Spinal cord (tissue), 10 donors: ENCODE measurements around the gene NAA40. TPM values are rescaled to one million over a fixed set of nuclear protein-coding genes. Genes with fewer than 3 reads are reported as not detected.

Experiments used
- DNase-seq, 6 donors: peaks; one replicate each; pipeline versions ENCODE4 v3.0.0 to v3.0.0-alpha.2; 2013 to 2015; ENCODE audit warnings: low spot score in 6 of 6, low read depth in 4 of 6
- H3K27ac ChIP-seq: one replicate; pipeline ENCODE4 v1.5.1; 2013; ENCODE audit warnings: low read depth, low read length, control low read depth
- H3K27me3 ChIP-seq: one replicate; pipeline ENCODE4 v1.6.1; 2013; ENCODE audit warnings: low read length; ENCODE audit not compliant: control insufficient read depth, insufficient read depth
- H3K36me3 ChIP-seq: one replicate; pipeline ENCODE4 v1.6.1; 2013; ENCODE audit warnings: low read length; ENCODE audit not compliant: control insufficient read depth, insufficient read depth
- H3K4me1 ChIP-seq: one replicate; pipeline ENCODE4 v1.6.1; 2013; ENCODE audit warnings: low read length; ENCODE audit not compliant: control insufficient read depth, insufficient read depth
- H3K4me3 ChIP-seq: one replicate; pipeline ENCODE4 v1.5.1; 2013; ENCODE audit warnings: low read depth, low read length, control low read depth
- H3K9me3 ChIP-seq: one replicate; pipeline ENCODE4 v1.6.1; 2013; ENCODE audit warnings: low read length; ENCODE audit not compliant: control insufficient read depth, insufficient read depth
- WGBS: methylation state at CpG from one replicate; pipeline ENCODE4 v1.1.5; 2013; ENCODE audit warnings: missing lambda C conversion rate; ENCODE audit not compliant: insufficient coverage; 5-methylcytosine and 5-hydroxymethylcytosine counted together
- polyA plus RNA-seq, 2 donors: library from polyadenylated mRNA; unstranded; fragments of 120-200 nt; gene quantifications; one replicate each; pipeline ENCODE4 v1.2.1, GENCODE V29; 2013; ENCODE audit not compliant: insufficient read length in 2 of 2
- total RNA-seq, 2 donors: library from RNA; depleted of rRNA in 1 of 2; stranded (reverse); fragments of 120-200 nt in 1 of 2; fragments of >200 nt in 1 of 2; gene quantifications; one replicate each; pipeline versions ENCODE4 v1.2.3 to v1.2.4, GENCODE V29; 2013 to 2014
- donor health status: healthy.

The NAA40 gene
- total and polyA plus RNA-seq, 4 donors, result 11.6 to 51.3 (median 29.4) TPM

DNA sequence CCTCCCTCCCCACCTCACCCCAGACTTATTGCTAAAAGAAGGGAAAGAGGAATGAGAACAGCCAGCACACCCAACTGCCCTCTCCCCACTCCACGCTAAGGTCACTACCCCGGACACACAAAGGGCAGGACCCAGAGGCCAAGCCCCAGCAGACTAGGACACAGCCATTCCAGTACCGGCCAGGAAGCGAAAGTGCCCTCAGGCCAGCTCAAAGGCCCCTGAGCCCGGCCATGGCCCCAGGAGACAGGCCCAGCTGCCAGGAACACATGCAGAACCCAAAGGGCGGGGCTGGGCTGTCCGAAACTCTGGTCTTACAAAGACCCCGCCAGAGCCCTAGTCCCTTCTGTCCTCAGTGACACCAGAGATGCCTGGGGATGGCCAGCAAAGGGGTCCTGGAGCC, 27.4 kb upstream of the NAA40 start:
- WGBS, result 67% methylated on average over 8 of the region's 8 CpGs
- no peak overlapping the region for H3K27ac ChIP-seq
- H3K9me3 ChIP-seq, result no peaks in the 10 kb centered on the region
- no peak for DNase-seq
- H3K36me3 ChIP-seq, result peaks cover 79% of the 10 kb centered on the region
- H3K4me3 ChIP-seq, result no peak overlapping the region
- no peaks in the 10 kb centered on the region for H3K27me3 ChIP-seq
- H3K4me1 ChIP-seq, result peaks cover 68% of the 10 kb centered on the region

DNA sequence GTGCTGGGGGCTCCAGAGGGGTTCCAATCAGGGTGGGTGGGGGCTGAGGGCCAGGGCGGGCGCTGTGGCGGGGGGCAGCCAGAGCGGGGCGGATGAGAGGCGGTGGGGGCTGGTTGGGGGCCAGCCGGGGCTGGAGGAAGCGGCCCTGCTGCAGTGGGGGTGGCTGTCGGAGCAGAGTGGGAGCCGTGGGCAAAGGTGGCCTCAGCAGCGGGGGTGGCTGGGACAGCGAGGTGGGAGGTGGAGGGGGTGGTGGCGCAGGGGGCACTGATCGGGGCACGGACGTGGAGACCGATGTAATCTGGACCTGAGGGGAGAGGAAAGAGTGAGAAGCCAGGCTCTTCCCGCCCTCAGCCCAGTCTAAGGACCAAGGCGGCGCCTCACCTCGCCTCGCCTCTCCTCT, 26.9 kb upstream of the NAA40 start:
- 91% methylated on average over 13 of the region's 22 CpGs for WGBS
- no peak for DNase-seq
- H3K27ac ChIP-seq, result no peak overlapping the region
- no peaks in the 10 kb centered on the region for H3K27me3 ChIP-seq
- H3K9me3 ChIP-seq, result no peaks in the 10 kb centered on the region
- H3K4me1 ChIP-seq, result peaks cover 69% of the 10 kb centered on the region
- peaks cover 77% of the 10 kb centered on the region for H3K36me3 ChIP-seq
- no peak overlapping the region for H3K4me3 ChIP-seq

DNA sequence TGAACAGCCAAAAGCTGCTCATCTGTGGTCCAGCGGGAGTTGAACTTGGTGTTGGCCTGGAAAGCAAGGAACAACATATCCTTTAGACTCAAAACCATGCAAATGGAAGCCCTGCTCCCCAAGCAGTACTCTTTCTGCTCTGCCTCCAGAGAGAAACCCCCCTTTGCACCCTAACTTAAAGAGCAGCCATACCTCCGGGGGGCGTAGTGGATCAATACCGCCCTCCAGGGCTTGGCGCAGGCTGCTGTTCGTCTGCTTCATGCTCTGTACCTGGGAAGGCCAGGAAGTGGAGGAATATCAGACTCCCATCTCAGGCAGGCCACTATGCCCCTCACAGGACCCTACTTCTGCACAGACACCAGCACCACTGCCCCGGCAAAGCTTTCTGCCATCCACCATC, 26.1 kb upstream of the NAA40 start:
- Histone ChIP-seq H3K4me1 (peaks cover 69% of the 10 kb centered on the region), H3K27ac (no peak overlapping the region), H3K9me3 (no peaks in the 10 kb centered on the region), H3K4me3 (no peak overlapping the region), H3K27me3 (no peaks in the 10 kb centered on the region), H3K36me3 (peaks cover 69% of the 10 kb centered on the region)
- 100% methylated on average over 3 of the region's 7 CpGs for WGBS
- DNase-seq, result no peak

GRCh38 chr11:63913866-63914830, 24.7 kb upstream of the NAA40 start:
- Histone ChIP-seq H3K27ac (no peak overlapping the region), H3K4me3 (no peak overlapping the region), H3K4me1 (peaks cover 69% of the 10 kb centered on the region), H3K27me3 (no peaks in the 10 kb centered on the region), H3K9me3 (no peaks in the 10 kb centered on the region), H3K36me3 (peaks cover 55% of the 10 kb centered on the region)
- DNase-seq, result no peak
- 89% methylated on average over 31 of the region's 34 CpGs for WGBS

DNA sequence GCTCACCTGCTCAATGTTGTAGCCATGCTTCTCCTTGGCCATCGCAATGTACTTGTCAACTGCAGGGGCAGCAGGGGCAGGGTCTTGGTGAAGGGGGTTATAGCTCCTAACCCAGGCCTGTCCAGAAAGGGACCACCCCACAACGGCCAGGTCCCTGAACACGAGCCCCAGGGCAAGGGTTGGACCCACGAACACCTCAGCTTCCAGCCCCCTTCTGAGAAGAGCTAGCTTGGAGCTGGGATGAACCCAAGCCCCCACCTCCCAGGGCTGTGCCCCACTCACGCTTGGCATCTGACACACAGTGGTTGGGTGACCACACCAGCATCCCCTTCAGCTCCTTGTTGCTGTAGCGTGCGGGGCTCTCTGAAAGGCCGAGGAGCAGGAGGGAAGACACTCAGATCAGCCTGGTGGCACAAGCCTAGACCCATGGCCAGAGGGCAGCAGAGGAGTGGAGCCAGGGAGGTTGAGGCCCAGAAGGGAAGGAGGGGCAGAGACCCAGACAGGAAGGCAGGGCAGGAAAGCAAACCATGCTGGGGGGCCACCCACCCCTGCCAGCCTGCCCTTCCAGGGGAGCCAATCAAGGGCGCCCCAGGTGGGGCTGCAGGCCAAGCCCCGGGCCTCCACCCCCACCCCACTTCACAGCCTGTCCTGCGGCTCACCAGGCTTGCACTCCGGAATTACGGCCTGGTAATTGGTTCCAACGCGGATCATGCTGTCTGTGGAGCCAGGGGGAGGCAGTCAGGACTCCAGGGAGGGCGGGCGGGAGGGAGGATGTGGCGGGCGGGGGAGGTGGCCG, 23.7 kb upstream of the NAA40 start:
- peak overlapping the region; percentile 2 for H3K4me3 ChIP-seq
- DNase-seq, result no peak
- no peaks in the 10 kb centered on the region for H3K9me3 ChIP-seq
- H3K36me3 ChIP-seq, result peaks cover 48% of the 10 kb centered on the region
- 60% methylated on average over 10 of the region's 20 CpGs for WGBS
- H3K4me1 ChIP-seq, result peaks cover 69% of the 10 kb centered on the region
- H3K27ac ChIP-seq, result no peak overlapping the region
- H3K27me3 ChIP-seq, result no peaks in the 10 kb centered on the region

DNA sequence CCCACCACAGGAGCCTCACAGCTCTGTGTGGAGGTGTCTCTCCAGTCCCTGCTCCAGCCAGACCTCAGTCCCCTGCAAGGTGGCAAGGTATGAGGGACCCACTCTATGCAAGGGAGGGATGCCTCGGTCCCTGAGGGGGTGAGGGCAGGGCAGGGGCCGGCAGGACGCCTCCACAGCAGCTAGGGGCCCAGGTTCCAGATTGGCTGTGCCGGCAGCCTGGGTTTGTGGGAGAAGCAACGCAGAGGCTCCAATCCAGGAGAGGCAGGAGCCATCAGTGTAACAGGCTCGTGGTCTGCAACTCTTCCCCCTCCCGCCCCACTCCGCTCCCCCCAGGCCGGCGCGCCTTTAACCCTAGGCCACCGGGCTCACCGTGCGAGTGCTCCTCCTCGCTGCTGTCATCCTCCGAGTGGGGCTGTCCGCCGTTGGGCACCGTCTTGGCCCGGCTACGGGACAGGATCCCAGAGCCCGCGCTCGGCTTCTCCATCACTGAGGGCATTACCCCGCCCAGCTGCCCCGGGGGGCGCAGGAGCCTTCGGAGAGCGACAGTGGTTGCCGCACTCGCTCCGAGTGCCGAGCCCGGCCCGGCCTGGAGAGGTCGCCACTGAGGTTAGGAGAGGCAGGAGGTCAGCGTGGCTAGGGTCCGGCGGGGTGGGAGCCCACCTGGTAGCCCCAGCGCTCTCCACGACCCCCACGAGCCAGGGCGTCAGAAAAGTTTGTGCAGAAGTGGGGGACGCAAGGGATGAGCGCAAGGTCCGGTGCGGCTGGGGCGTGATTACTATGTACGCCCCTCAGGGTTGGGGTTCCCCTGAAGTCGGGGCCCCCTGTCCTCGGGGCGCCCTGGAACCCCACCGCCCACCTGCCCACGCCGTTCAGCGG, 22.6 kb upstream of the NAA40 start:
- peak in 2 of 6 donors; percentile 70 to 72 for DNase-seq
- peaks cover 39% of the 10 kb centered on the region for H3K36me3 ChIP-seq
- 1% methylated on average over 56 of the region's 56 CpGs for WGBS
- H3K9me3 ChIP-seq, result no peaks in the 10 kb centered on the region
- H3K27me3 ChIP-seq, result no peaks in the 10 kb centered on the region
- no peak overlapping the region for H3K27ac ChIP-seq
- peak overlapping the region; percentile 57 for H3K4me3 ChIP-seq
- H3K4me1 ChIP-seq, result peaks cover 70% of the 10 kb centered on the region

DNA sequence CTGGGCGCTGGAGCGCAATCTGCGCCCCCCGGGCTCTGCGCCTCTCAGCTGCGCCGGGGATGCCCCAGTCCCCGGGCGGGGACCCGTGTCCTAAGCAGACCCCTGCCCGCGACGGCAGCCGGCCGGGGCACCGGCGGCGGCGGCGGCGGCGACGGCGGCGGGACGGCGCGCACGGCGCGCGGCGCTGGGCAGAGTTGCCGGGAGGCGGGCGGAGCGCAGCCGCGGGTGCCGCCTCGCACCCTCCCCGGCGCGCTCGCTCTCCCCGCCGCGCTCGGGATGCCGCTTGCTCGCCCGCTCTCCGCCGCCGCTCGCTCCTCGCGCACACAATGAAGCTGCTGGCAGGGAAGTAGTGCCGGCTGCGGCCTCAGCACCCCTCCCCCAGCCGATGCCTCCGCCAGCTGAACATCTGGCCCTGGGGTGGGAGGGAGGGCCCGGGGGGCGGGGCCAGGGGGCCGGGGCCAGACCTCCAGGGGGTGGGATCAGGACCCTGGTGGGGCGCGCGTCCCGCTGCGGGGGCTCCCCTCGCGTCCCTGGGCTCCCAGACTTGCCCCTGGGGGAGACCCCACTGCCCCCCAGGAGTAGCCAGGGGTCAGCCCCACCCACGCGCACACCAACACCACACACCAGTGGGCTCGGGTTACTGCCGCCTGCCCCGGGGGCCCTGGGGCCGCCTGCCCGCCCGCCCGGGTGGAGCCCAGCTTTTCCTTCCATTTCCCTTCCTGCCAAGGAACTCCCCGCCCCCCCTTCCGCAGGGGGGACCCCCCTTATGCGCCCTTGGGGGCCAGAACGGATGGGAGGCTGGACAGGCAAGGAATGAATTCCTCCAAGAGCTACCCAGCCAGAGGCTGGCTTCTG, 21.7 kb upstream of the NAA40 start, which contains the start of gene RCOR2:
Gene RCOR2 (minus strand): TSS at position 328 of the 855 bp plus-strand sequence. CDS start 708 bp downstream, outside the sequence.
- Histone ChIP-seq H3K27me3 (no peaks in the 10 kb centered on the region), H3K4me1 (peaks cover 72% of the 10 kb centered on the region), H3K4me3 (peak within 1 kb of the TSS; percentile 57), H3K27ac (peak within 1 kb of the TSS; percentile 86), H3K36me3 (peaks cover 31% of the 10 kb centered on the region), H3K9me3 (no peaks in the 10 kb centered on the region)
- under 1% methylated on average over 67 of the region's 85 CpGs for WGBS
- DNase-seq, result peak in 3 of 6 donors; percentile 77 to 97 (median 95)

DNA sequence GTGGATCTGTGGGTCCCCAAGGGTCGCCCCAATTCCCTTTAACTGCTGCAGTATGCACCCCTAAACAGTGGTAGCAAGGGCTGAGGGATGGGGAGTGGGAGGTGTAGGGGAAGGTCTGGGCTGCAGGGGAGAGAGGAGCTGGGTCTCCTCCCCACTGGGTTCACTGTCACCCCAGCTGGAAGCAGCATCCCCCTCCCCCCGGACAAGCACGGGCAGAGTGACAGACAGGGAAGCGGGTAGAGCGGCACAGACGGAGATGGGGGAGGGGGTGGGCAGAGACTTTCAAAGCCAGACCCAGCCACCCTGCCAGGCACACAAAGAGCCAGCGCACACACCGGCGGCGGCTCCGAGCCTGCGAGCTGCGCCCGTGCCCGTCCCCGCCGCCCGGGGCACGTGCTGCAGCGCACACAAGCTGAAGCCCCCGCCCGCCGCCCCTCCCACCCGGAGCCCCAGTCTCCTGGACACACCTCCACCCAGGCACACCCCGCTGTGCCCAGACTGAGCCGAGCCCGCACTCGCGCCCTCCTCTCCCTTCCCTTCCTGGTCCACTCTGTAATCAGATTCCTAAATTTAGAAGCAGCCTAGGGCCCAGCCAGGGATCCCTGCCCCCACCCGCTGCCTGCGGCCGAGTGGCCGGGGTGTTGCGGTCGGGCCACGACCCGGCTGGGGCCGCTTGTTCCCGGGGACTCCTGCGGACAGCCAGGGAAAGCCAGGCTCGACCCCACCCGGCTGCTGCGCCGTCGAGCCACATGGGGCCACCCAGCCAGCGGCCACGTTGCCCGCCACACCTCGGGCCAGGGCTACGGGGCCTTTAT, 20.9 kb upstream of the NAA40 start:
- Histone ChIP-seq H3K27ac (peak overlapping the region; percentile 86), H3K36me3 (peaks cover 23% of the 10 kb centered on the region), H3K27me3 (no peaks in the 10 kb centered on the region), H3K4me3 (peak overlapping the region; percentile 43), H3K9me3 (no peaks in the 10 kb centered on the region), H3K4me1 (peaks cover 72% of the 10 kb centered on the region)
- DNase-seq, result peak in 2 of 6 donors; percentile 94 to 96
- 4% methylated on average over 39 of the region's 50 CpGs for WGBS
